NCI-H1417 treated with DMSO at 0.1 percent for 48 hours (cell line): Measurements from ENCODE around the gene BRAF.
"Not testable (repeated sequence)": the region's sequence is repeated elsewhere in the genome, so short reads cannot be mapped to it uniquely, and the experiment has no call there.

Experiments
- DNase-seq: peaks from one replicate; lab custom pipeline; 2025; lab: John Stamatoyannopoulos, UW

The BRAF gene

GRCh38 chr7:140918236-140918635, 6.5 kb downstream of the BRAF start:
- no peak for DNase-seq

GRCh38 chr7:140917258-140917657, 7.5 kb downstream of the BRAF start:
- DNase-seq = no peak

- DNase-seq = no peak
These were observed 8.7 kb downstream of the BRAF start for GRCh38 chr7:140915935-140916555.

- DNase-seq = no peak
These were observed 10.6 kb downstream of the BRAF start for GRCh38 chr7:140914083-140914482.

GRCh38 chr7:140913596-140913928, 11.2 kb downstream of the BRAF start:
- not testable (repeated sequence) for DNase-seq

- no peak for DNase-seq
These were observed 13.0 kb downstream of the BRAF start for GRCh38 chr7:140911746-140912145.

GRCh38 chr7:140909476-140910161, 15.1 kb downstream of the BRAF start:
- DNase-seq = no peak

GRCh38 chr7:140908361-140908760, 16.4 kb downstream of the BRAF start:
- DNase-seq = no peak

- no peak for DNase-seq
These were observed 20.8 kb downstream of the BRAF start for GRCh38 chr7:140903741-140904480.

GRCh38 chr7:140902303-140902953, 22.3 kb downstream of the BRAF start:
- no peak for DNase-seq

- DNase-seq = no peak
These were observed 22.8 kb downstream of the BRAF start for GRCh38 chr7:140901941-140902302.

GRCh38 chr7:140899883-140900282, 24.8 kb downstream of the BRAF start:
- DNase-seq = no peak

- DNase-seq = no peak
These were observed 25.8 kb downstream of the BRAF start for GRCh38 chr7:140898786-140899536.

- DNase-seq = no peak
These were observed 27.7 kb downstream of the BRAF start for GRCh38 chr7:140896996-140897395.

GRCh38 chr7:140889645-140890044, 35.1 kb downstream of the BRAF start:
- DNase-seq = no peak

- no peak for DNase-seq
These were observed 35.6 kb downstream of the BRAF start for GRCh38 chr7:140889150-140889549.

- DNase-seq = no peak
These were observed 36.6 kb downstream of the BRAF start for GRCh38 chr7:140888087-140888486.

- no peak for DNase-seq
These were observed 38.9 kb downstream of the BRAF start for GRCh38 chr7:140885735-140886334.

GRCh38 chr7:140883378-140883777, 41.4 kb downstream of the BRAF start:
- DNase-seq = no peak

- DNase-seq = not testable (repeated sequence)
These were observed 41.9 kb downstream of the BRAF start for GRCh38 chr7:140882834-140883233.

- DNase-seq = no peak
These were observed 43.1 kb downstream of the BRAF start for GRCh38 chr7:140881507-140882228.
